Measurements from ENCODE around the gene H2BW1.
"Not testable (repeated sequence)": the region's sequence is repeated elsewhere in the genome, so short reads cannot be mapped to it uniquely, and the experiment has no call there.

The H2BW1 gene

GRCh38 chrX:104013606-104014005, at the start of gene H2BW1:
Gene H2BW1 (minus strand): TSS chrX:104013708. CDS start chrX:104013576, 132 bp downstream.
- no peak for DNase-seq (ENCODE audit: low read depth)

- not testable (repeated sequence) for DNase-seq (ENCODE audit: low read depth)
These were observed 49.1 kb upstream of the H2BW1 start for GRCh38 chrX:104062636-104063035.

- DNase-seq (ENCODE audit: low read depth): not testable (repeated sequence)
These were observed 41.4 kb upstream of the H2BW1 start for GRCh38 chrX:104054956-104055355.

GRCh38 chrX:104047171-104047570, 33.7 kb upstream of the H2BW1 start:
- DNase-seq (ENCODE audit: low read depth): no peak

- no peak for DNase-seq (ENCODE audit: low read depth)
These were observed 32.1 kb upstream of the H2BW1 start for GRCh38 chrX:104045642-104046041.

GRCh38 chrX:104041003-104041402, 27.5 kb upstream of the H2BW1 start:
- no peak for DNase-seq (ENCODE audit: low read depth)

- no peak for DNase-seq (ENCODE audit: low read depth)
These were observed 26.4 kb upstream of the H2BW1 start, which contains the start of gene H2BW2 for GRCh38 chrX:104039689-104040505. Gene H2BW2 (plus strand): TSS chrX:104039956. CDS start chrX:104039995, 39 bp downstream.

GRCh38 chrX:104018126-104018525, 4.6 kb upstream of the H2BW1 start:
- DNase-seq (ENCODE audit: low read depth): no peak

- DNase-seq (ENCODE audit: low read depth): not testable (repeated sequence)
These were observed 2.1 kb upstream of the H2BW1 start for GRCh38 chrX:104015576-104015975.

- no peak for DNase-seq (ENCODE audit: low read depth)
These were observed 350 bp downstream of the H2BW1 start for GRCh38 chrX:104013158-104013557.

- DNase-seq (ENCODE audit: low read depth): no peak
These were observed 4.7 kb downstream of the H2BW1 start for GRCh38 chrX:104008831-104009230.

- DNase-seq (ENCODE audit: low read depth): no peak
These were observed 14.3 kb downstream of the H2BW1 start for GRCh38 chrX:103999234-103999633.

- DNase-seq (ENCODE audit: low read depth): not testable (repeated sequence)
These were observed 30.0 kb downstream of the H2BW1 start for GRCh38 chrX:103983508-103983907.

GRCh38 chrX:103962411-103963278, 50.9 kb downstream of the H2BW1 start, which contains the start of gene TMSB15B:
Gene TMSB15B (plus strand): TSS chrX:103962627.
- not testable (repeated sequence) for DNase-seq (ENCODE audit: low read depth)

Measured in fibroblast of gingiva (primary cell).